WTC11 (cell line): ENCODE results near the gene XRCC5. TPM values are rescaled to one million over a fixed set of nuclear protein-coding genes. Genes with fewer than 3 reads are reported as not detected.

ENCODE experiments used
- ATAC-seq: fragments of 200-7000 bp; cut with Tn5 transposase; 2 replicates; pipeline ENCODE4 v1.10.0; 2021; ENCODE audit warnings: mild to moderate bottlenecking, moderate library complexity
- CTCF ChIA-PET: fragments of 300-600 bp; sonication (Branson Sonifier 250); formaldehyde crosslinking; loops from one replicate; lab custom pipeline; 2021; ENCODE audit warnings: antibody characterized with exemption; lab: Charles Lee
- POLR2A ChIA-PET: fragments of 350-600 bp; sonication (Branson Sonifier 250); formaldehyde crosslinking; loops from one replicate; lab custom pipeline; 2021; ENCODE audit warnings: antibody characterized with exemption; lab: Charles Lee
- DNase-seq: peaks from one replicate; pipeline ENCODE4 v3.0.0; 2021; ENCODE audit warnings: low spot score
- H3K27ac Mint-ChIP-seq: 2 replicates; pipeline ENCODE4 v1.8.0; 2021; ENCODE audit warnings: mixed read lengths
- H3K27me3 Mint-ChIP-seq: 2 replicates; pipeline ENCODE4 v1.8.0; 2021; ENCODE audit warnings: low read depth, mild to moderate bottlenecking, moderate library complexity, mixed read lengths
- H3K36me3 Mint-ChIP-seq: 2 replicates; pipeline ENCODE4 v1.8.0; 2021; ENCODE audit warnings: mixed read lengths
- H3K4me1 Mint-ChIP-seq: 2 replicates; pipeline ENCODE4 v1.8.0; 2022; ENCODE audit warnings: mixed read lengths
- H3K4me3 Mint-ChIP-seq: 2 replicates; pipeline ENCODE4 v1.8.0; 2021; ENCODE audit warnings: mild to moderate bottlenecking, moderate library complexity, mixed read lengths
- H3K9me3 Mint-ChIP-seq: 2 replicates; pipeline ENCODE4 v1.8.0; 2021; ENCODE audit warnings: mixed read lengths
- AR ChIP-seq: fragments of 250-450 bp; sonication (Bioruptor Pico); IDR thresholded peaks from 2 replicates; pipeline ENCODE4 v1.9.0; 2021; ENCODE audit warnings: mild to moderate bottlenecking
- ARID4B ChIP-seq: sonication (generic); formaldehyde crosslinking; IDR thresholded peaks from 2 replicates; pipeline ENCODE4 v1.8.0; 2023; ENCODE audit warnings: missing genetic modification reagents, mild to moderate bottlenecking, borderline replicate concordance
- ATF1 ChIP-seq: sonication (generic); formaldehyde crosslinking; IDR thresholded peaks from 2 replicates; pipeline ENCODE4 v1.8.1; 2023; ENCODE audit warnings: mild to moderate bottlenecking, moderate library complexity, missing genetic modification reagents
- ELF4 ChIP-seq: sonication (generic); formaldehyde crosslinking; IDR thresholded peaks from 2 replicates; pipeline ENCODE4 v1.8.1; 2022; ENCODE audit warnings: low read depth, mild to moderate bottlenecking, moderate library complexity, missing genetic modification reagents
- EMX1 ChIP-seq: fragments of 250-450 bp; sonication (Bioruptor Pico); IDR thresholded peaks from 2 replicates; pipeline ENCODE4 v1.8.0; 2021; ENCODE audit warnings: mild to moderate bottlenecking
- MXD4 ChIP-seq: fragments of 250-450 bp; sonication (Bioruptor Pico); IDR thresholded peaks from 2 replicates; pipeline ENCODE4 v1.8.0; 2021; ENCODE audit warnings: mild to moderate bottlenecking, moderate library complexity, borderline replicate concordance
- MYBL2 ChIP-seq: sonication (generic); formaldehyde crosslinking; IDR thresholded peaks from 2 replicates; pipeline ENCODE4 v1.8.1; 2023; ENCODE audit warnings: mild to moderate bottlenecking, moderate library complexity, missing genetic modification reagents
- NR1H2 ChIP-seq: sonication (generic); formaldehyde crosslinking; IDR thresholded peaks from 2 replicates; pipeline ENCODE4 v1.9.0; 2021; ENCODE audit warnings: mild to moderate bottlenecking, moderate library complexity, missing genetic modification reagents
- NR2C2 ChIP-seq: sonication (generic); formaldehyde crosslinking; IDR thresholded peaks from 2 replicates; pipeline ENCODE4 v1.8.0; 2022; ENCODE audit warnings: mild to moderate bottlenecking, missing genetic modification reagents
- PREB ChIP-seq: sonication (generic); formaldehyde crosslinking; IDR thresholded peaks from 2 replicates; pipeline ENCODE4 v1.8.1; 2022; ENCODE audit warnings: mild to moderate bottlenecking, missing genetic modification reagents, moderate library complexity, borderline replicate concordance
- SMAD3 ChIP-seq: sonication (generic); formaldehyde crosslinking; IDR thresholded peaks from 2 replicates; pipeline ENCODE4 v1.8.0; 2022; ENCODE audit warnings: missing genetic modification reagents, mild to moderate bottlenecking, borderline replicate concordance
- TEAD1 ChIP-seq: sonication (generic); formaldehyde crosslinking; IDR thresholded peaks from 2 replicates; pipeline ENCODE4 v1.8.0; 2022; ENCODE audit warnings: mild to moderate bottlenecking, missing genetic modification reagents
- ZNF219 ChIP-seq: sonication (generic); formaldehyde crosslinking; IDR thresholded peaks from 2 replicates; pipeline ENCODE4 v1.8.0; 2023; ENCODE audit warnings: missing genetic modification reagents, mild to moderate bottlenecking, borderline replicate concordance
- ZNF396 ChIP-seq: fragments of 250-450 bp; sonication (Bioruptor Pico); IDR thresholded peaks from 2 replicates; pipeline ENCODE4 v1.8.0; 2021; ENCODE audit warnings: mild to moderate bottlenecking, moderate library complexity, borderline replicate concordance
- ZNF532 ChIP-seq: fragments of 250-450 bp; sonication (Bioruptor Pico); IDR thresholded peaks from 2 replicates; pipeline ENCODE4 v1.9.0; 2021; ENCODE audit warnings: mild to moderate bottlenecking, borderline replicate concordance
- total RNA-seq: library from RNA; stranded (reverse); gene quantifications from 3 replicates; pipeline ENCODE4 v1.2.3, GENCODE V29; 2021
- TF ChIP-seq, protein P1 (sequence below): sonication (generic); formaldehyde crosslinking; IDR thresholded peaks from 2 replicates; pipeline ENCODE4 v1.8.0; 2022; ENCODE audit warnings: mild to moderate bottlenecking, missing genetic modification reagents
- TF ChIP-seq, protein P2 (sequence below): sonication (generic); formaldehyde crosslinking; IDR thresholded peaks from 2 replicates; pipeline ENCODE4 v1.8.0; 2022; ENCODE audit warnings: mild to moderate bottlenecking, missing genetic modification reagents
- TF ChIP-seq, protein P3 (sequence below): sonication (generic); formaldehyde crosslinking; IDR thresholded peaks from 2 replicates; pipeline ENCODE4 v1.8.1; 2022; ENCODE audit warnings: mild to moderate bottlenecking, moderate library complexity, missing genetic modification reagents

Gene XRCC5
- total RNA-seq, 1 experiment from 2014 or later = 522 TPM

DNA sequence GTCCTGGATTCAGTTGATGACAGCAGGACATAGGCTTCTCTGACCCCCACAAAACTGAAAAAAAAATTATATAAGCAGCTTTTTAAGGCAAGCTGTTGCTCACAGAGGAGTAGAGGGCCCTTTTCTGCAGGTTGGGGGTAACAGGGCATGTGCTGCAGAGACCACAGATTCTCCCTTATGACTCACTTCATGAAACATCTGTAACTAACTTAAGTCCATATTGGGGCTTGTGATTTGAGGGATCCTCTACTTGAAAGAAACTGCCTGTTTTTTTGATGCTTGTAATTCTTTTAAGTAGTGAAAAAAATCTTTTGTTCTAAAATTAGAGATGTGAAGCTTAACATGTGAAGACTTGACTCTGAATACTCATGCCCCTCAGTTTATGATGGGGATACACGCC is 33.4 kb downstream of the XRCC5 start (continued):
- no peak for TF ChIP-seq ZNF532 (CRISPR knock-in tag)
- no peak for TF ChIP-seq ARID4B
- TF ChIP-seq EMX1 (CRISPR knock-in tag) = no peak

GRCh38 chr2:216144372-216144771 is 35.2 kb downstream of the XRCC5 start:
- Mint-ChIP-seq H3K27ac (no peak overlapping the region), H3K4me1 (peaks cover 8% of the 10 kb centered on the region), H3K27me3 (no peaks in the 10 kb centered on the region), H3K9me3 (no peaks in the 10 kb centered on the region), H3K36me3 (peaks cover 57% of the 10 kb centered on the region), H3K4me3 (no peak overlapping the region)
- no peak for DNase-seq
- TF ChIP-seq PREB (CRISPR knock-in tag) (no peak), SMAD3 (CRISPR knock-in tag) (no peak), NR1H2 (CRISPR knock-in tag) (no peak), TEAD1 (no peak), ATF1 (CRISPR knock-in tag) (no peak), MYBL2 (CRISPR knock-in tag) (no peak), ZNF219 (no peak), NR2C2 (no peak), MXD4 (CRISPR knock-in tag) (no peak)
- TF ChIP-seq, protein P1, sequence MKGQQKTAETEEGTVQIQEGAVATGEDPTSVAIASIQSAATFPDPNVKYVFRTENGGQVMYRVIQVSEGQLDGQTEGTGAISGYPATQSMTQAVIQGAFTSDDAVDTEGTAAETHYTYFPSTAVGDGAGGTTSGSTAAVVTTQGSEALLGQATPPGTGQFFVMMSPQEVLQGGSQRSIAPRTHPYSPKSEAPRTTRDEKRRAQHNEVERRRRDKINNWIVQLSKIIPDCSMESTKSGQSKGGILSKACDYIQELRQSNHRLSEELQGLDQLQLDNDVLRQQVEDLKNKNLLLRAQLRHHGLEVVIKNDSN (CRISPR knock-in tag) = no peak
- CTCF ChIA-PET = interaction anchor here (1.9 to 2.0 kb wide), 2 partner anchors 30 kb away, joined by 5 to 8 read pairs; no protein-coding TSS in a partner anchor
- POLR2A ChIA-PET = no interaction called here
- no peak for ATAC-seq

GRCh38 chr2:216144857-216145256 is 35.7 kb downstream of the XRCC5 start:
- Mint-ChIP-seq H3K4me3 (no peak overlapping the region), H3K36me3 (peaks cover 57% of the 10 kb centered on the region), H3K4me1 (peaks cover 10% of the 10 kb centered on the region), H3K27ac (no peak overlapping the region), H3K27me3 (no peaks in the 10 kb centered on the region), H3K9me3 (no peaks in the 10 kb centered on the region)
- DNase-seq (no peak), ATAC-seq (no peak)
- ChIA-PET CTCF (interaction anchor here (1.9 kb wide), 1 partner anchor 30 kb away, joined by 5 read pairs; no protein-coding TSS in a partner anchor), POLR2A (no interaction called here)
- TF ChIP-seq, protein P2, sequence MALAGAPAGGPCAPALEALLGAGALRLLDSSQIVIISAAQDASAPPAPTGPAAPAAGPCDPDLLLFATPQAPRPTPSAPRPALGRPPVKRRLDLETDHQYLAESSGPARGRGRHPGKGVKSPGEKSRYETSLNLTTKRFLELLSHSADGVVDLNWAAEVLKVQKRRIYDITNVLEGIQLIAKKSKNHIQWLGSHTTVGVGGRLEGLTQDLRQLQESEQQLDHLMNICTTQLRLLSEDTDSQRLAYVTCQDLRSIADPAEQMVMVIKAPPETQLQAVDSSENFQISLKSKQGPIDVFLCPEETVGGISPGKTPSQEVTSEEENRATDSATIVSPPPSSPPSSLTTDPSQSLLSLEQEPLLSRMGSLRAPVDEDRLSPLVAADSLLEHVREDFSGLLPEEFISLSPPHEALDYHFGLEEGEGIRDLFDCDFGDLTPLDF (CRISPR knock-in tag) = no peak
- TF ChIP-seq, protein P3, sequence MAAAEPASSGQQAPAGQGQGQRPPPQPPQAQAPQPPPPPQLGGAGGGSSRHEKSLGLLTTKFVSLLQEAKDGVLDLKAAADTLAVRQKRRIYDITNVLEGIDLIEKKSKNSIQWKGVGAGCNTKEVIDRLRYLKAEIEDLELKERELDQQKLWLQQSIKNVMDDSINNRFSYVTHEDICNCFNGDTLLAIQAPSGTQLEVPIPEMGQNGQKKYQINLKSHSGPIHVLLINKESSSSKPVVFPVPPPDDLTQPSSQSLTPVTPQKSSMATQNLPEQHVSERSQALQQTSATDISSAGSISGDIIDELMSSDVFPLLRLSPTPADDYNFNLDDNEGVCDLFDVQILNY (CRISPR knock-in tag) = no peak
- TF ChIP-seq ZNF219 (no peak), AR (CRISPR knock-in tag) (no peak), TEAD1 (no peak), ELF4 (CRISPR knock-in tag) (no peak), ZNF396 (CRISPR knock-in tag) (no peak)
